Hepatocyte (in vitro differentiated cells): ENCODE data around the gene TEKT2.

ENCODE experiments used
- EZH2 ChIP-seq: fragments of 200-600 bp; sonication (generic); IDR thresholded peaks from 2 replicates; pipeline ENCODE4 v1.6.1; 2016; ENCODE audit warnings: antibody characterized with exemption, mild to moderate bottlenecking, borderline replicate concordance
- TF ChIP-seq, protein P1 (sequence below): fragments of 200-600 bp; sonication (generic); IDR thresholded peaks from 2 replicates; pipeline ENCODE4 v1.5.1; 2016; ENCODE audit warnings: antibody characterized with exemption, mild to moderate bottlenecking; ENCODE audit not compliant: poor library complexity

DNA sequence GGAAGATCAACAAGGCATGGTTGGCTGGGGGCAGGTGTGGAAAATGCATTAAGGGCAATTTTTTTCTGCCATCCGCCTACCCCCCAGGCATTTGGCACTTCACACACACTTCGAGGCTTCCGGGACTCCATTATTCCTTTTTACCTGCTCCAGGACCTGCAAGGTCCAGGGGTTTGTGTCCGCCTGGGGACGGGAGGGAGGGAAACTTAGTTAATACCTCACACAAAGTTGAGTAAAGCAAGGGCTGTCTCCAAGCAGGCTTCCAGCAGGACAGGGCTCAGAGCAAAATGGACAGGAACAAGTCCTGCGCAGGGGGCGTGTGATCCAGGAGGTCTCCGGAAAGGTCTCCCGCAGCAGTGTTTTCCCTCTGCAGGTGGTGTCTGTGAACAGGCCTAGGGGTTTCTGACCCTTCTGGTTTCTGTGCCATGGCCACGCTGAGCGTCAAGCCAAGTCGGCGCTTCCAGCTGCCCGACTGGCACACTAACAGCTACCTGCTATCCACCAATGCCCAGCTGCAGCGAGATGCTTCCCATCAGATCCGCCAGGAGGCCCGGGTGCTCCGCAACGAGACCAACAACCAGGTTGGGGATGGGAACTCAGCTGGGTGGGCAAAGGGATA, 712 bp downstream of the TEKT2 start:
- TF ChIP-seq, protein P1, sequence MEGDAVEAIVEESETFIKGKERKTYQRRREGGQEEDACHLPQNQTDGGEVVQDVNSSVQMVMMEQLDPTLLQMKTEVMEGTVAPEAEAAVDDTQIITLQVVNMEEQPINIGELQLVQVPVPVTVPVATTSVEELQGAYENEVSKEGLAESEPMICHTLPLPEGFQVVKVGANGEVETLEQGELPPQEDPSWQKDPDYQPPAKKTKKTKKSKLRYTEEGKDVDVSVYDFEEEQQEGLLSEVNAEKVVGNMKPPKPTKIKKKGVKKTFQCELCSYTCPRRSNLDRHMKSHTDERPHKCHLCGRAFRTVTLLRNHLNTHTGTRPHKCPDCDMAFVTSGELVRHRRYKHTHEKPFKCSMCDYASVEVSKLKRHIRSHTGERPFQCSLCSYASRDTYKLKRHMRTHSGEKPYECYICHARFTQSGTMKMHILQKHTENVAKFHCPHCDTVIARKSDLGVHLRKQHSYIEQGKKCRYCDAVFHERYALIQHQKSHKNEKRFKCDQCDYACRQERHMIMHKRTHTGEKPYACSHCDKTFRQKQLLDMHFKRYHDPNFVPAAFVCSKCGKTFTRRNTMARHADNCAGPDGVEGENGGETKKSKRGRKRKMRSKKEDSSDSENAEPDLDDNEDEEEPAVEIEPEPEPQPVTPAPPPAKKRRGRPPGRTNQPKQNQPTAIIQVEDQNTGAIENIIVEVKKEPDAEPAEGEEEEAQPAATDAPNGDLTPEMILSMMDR: no peak
- TF ChIP-seq EZH2: no peak
